Astrocyte (in vitro differentiated cells and primary cell): Measurements from ENCODE around the gene AFG1L. TPM values are rescaled to one million over a fixed set of nuclear protein-coding genes. Genes with fewer than 3 reads are reported as not detected.
"Not testable (repeated sequence)": the region's sequence is repeated elsewhere in the genome, so short reads cannot be mapped to it uniquely, and the experiment has no call there.

Experiments
- DNase-seq: peaks from one replicate; pipeline ENCODE4 v3.0.0-alpha.2; 2010; ENCODE audit warnings: low read depth
- FAIRE-seq: peaks from 2 replicates; lab custom pipeline; 2011; peaks lifted over from hg19 to GRCh38; lab: Jason Lieb, UNC
- H2AFZ ChIP-seq: 2 replicates; pipeline ENCODE4 v1.6.0; 2012; ENCODE audit warnings: low read depth, low read length, inconsistent platforms
- H3K27ac ChIP-seq: 2 replicates; pipeline ENCODE4 v1.5.1; 2011; ENCODE audit warnings: low read depth, low read length, inconsistent platforms
- H3K27me3 ChIP-seq: 2 replicates; pipeline ENCODE4 v1.6.0; 2011; ENCODE audit warnings: low read length, inconsistent platforms; ENCODE audit not compliant: insufficient read depth
- H3K36me3 ChIP-seq: 2 replicates; pipeline ENCODE4 v1.5.1; 2011; ENCODE audit warnings: low read length, inconsistent platforms; ENCODE audit not compliant: insufficient read depth
- H3K4me1 ChIP-seq: 2 replicates; pipeline ENCODE4 v1.5.1; 2011; ENCODE audit warnings: low read length, inconsistent platforms; ENCODE audit not compliant: insufficient read depth
- H3K4me2 ChIP-seq: 2 replicates; pipeline ENCODE4 v1.6.0; 2012; ENCODE audit warnings: low read length, inconsistent platforms
- H3K4me3 ChIP-seq: 2 replicates; pipeline ENCODE4 v1.5.1; 2011; ENCODE audit warnings: low read depth, mild to moderate bottlenecking, low read length, inconsistent platforms; ENCODE audit not compliant: insufficient read depth
- H3K79me2 ChIP-seq: 2 replicates; pipeline ENCODE4 v1.6.0; 2012; ENCODE audit warnings: mild to moderate bottlenecking, low read length, inconsistent platforms; ENCODE audit not compliant: insufficient read depth
- H3K9ac ChIP-seq: 2 replicates; pipeline ENCODE4 v1.6.0; 2012; ENCODE audit warnings: mild to moderate bottlenecking, low read length, inconsistent platforms
- H3K9me3 ChIP-seq: 2 replicates; pipeline ENCODE4 v1.5.1; 2012; ENCODE audit warnings: low read depth, mild to moderate bottlenecking, low read length, inconsistent platforms; ENCODE audit not compliant: insufficient read depth
- H4K20me1 ChIP-seq: 2 replicates; pipeline ENCODE4 v1.6.0; 2012; ENCODE audit warnings: low read length, inconsistent platforms; ENCODE audit not compliant: insufficient read depth
- H3K27ac Mint-ChIP-seq: one replicate; pipeline ENCODE4 v1.8.0; 2021; ENCODE audit warnings: mild to moderate bottlenecking, mixed read lengths; ENCODE audit not compliant: unreplicated experiment
- H3K27me3 Mint-ChIP-seq: one replicate; pipeline ENCODE4 v1.8.0; 2021; ENCODE audit warnings: low read depth, mixed read lengths; ENCODE audit not compliant: unreplicated experiment
- H3K36me3 Mint-ChIP-seq: one replicate; pipeline ENCODE4 v1.8.0; 2021; ENCODE audit warnings: low read depth, mixed read lengths; ENCODE audit not compliant: unreplicated experiment
- H3K4me1 Mint-ChIP-seq: one replicate; pipeline ENCODE4 v1.8.0; 2021; ENCODE audit warnings: low read depth, mixed read lengths; ENCODE audit not compliant: unreplicated experiment
- H3K4me3 Mint-ChIP-seq: one replicate; pipeline ENCODE4 v1.8.0; 2021; ENCODE audit warnings: mild to moderate bottlenecking, moderate library complexity, mixed read lengths; ENCODE audit not compliant: unreplicated experiment
- H3K9me3 Mint-ChIP-seq: one replicate; pipeline ENCODE4 v1.8.0; 2021; ENCODE audit warnings: mild to moderate bottlenecking, mixed read lengths; ENCODE audit not compliant: unreplicated experiment
- EZH2 ChIP-seq: IDR thresholded peaks from 2 replicates; pipeline ENCODE4 v1.6.1; 2012; ENCODE audit warnings: mild to moderate bottlenecking, low read length, inconsistent platforms; ENCODE audit not compliant: insufficient read depth
- total RNA-seq: library from RNA; stranded (reverse); gene quantifications from 2 replicates; pipeline ENCODE4 v1.2.1, GENCODE V29; 2021
- TF ChIP-seq, protein P1 (sequence below): IDR thresholded peaks from 2 replicates; pipeline ENCODE4 v1.5.1; 2011; ENCODE audit warnings: low read depth, mild to moderate bottlenecking, inconsistent platforms, low read length, moderate library complexity; ENCODE audit not compliant: insufficient read depth

AFG1L gene
- total RNA-seq, 1 donor from 2014 or later: 7.9 TPM

DNA sequence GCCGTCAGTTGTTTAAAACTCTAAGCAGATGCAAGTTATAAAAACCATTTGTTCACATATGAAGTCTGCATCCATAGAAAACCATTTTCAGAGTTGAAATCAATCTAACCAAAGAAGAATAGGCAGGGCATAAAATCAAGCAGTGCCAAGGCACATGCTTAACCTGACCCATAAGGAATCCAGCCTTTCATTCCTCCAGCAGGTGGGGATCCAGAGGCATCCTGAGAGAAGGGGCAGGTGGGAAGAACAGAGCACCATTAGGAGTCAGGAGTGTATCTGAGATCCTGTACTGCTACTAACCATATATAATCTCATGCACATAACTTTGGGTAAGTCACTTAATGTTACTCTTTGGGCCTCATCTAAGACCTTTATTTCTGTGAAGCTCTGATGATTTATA lies 236.5 kb downstream of the AFG1L start:
- no peak for DNase-seq
- H3K4me2 ChIP-seq: no peak overlapping the region
- no peaks in the 10 kb centered on the region for H3K36me3 Mint-ChIP-seq

GRCh38 chr6:108535114-108535742 lies 240.4 kb downstream of the AFG1L start:
- TF ChIP-seq EZH2: no peak
- TF ChIP-seq, protein P1, sequence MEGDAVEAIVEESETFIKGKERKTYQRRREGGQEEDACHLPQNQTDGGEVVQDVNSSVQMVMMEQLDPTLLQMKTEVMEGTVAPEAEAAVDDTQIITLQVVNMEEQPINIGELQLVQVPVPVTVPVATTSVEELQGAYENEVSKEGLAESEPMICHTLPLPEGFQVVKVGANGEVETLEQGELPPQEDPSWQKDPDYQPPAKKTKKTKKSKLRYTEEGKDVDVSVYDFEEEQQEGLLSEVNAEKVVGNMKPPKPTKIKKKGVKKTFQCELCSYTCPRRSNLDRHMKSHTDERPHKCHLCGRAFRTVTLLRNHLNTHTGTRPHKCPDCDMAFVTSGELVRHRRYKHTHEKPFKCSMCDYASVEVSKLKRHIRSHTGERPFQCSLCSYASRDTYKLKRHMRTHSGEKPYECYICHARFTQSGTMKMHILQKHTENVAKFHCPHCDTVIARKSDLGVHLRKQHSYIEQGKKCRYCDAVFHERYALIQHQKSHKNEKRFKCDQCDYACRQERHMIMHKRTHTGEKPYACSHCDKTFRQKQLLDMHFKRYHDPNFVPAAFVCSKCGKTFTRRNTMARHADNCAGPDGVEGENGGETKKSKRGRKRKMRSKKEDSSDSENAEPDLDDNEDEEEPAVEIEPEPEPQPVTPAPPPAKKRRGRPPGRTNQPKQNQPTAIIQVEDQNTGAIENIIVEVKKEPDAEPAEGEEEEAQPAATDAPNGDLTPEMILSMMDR: no peak
- H3K36me3 Mint-ChIP-seq: no peaks in the 10 kb centered on the region
- no peaks in the 10 kb centered on the region for H3K4me1 Mint-ChIP-seq
- H3K27ac Mint-ChIP-seq: no peak overlapping the region
- FAIRE-seq (no peak), DNase-seq (no peak)
- H3K9me3 ChIP-seq: no peaks in the 10 kb centered on the region
- H3K4me2 ChIP-seq: no peak overlapping the region
- H3K27me3 Mint-ChIP-seq: peaks cover 19% of the 10 kb centered on the region
- H3K4me3 Mint-ChIP-seq: no peak overlapping the region
- no peaks in the 10 kb centered on the region for H3K79me2 ChIP-seq
- no peaks in the 10 kb centered on the region for H3K9me3 Mint-ChIP-seq
- H3K4me3 ChIP-seq: no peak overlapping the region
- H2AFZ ChIP-seq: no peak overlapping the region
- no peak overlapping the region for H3K9ac ChIP-seq
- no peak overlapping the region for H3K27ac ChIP-seq
- H4K20me1 ChIP-seq: no peaks in the 10 kb centered on the region
- no peaks in the 10 kb centered on the region for H3K4me1 ChIP-seq
- peaks cover 6% of the 10 kb centered on the region for H3K27me3 ChIP-seq
- H3K36me3 ChIP-seq: no peaks in the 10 kb centered on the region

More for the DNA sequence above, 236.5 kb downstream of the AFG1L start:
- H3K27ac Mint-ChIP-seq: no peak overlapping the region
- FAIRE-seq: no peak
- no peak overlapping the region for H3K9ac ChIP-seq
- H3K27ac ChIP-seq: no peak overlapping the region
- H3K9me3 Mint-ChIP-seq: no peaks in the 10 kb centered on the region
- no peaks in the 10 kb centered on the region for H4K20me1 ChIP-seq
- no peaks in the 10 kb centered on the region for H3K4me1 Mint-ChIP-seq
- H3K79me2 ChIP-seq: no peaks in the 10 kb centered on the region
- peaks cover 6% of the 10 kb centered on the region for H3K27me3 ChIP-seq
- H3K4me3 ChIP-seq: no peak overlapping the region
- TF ChIP-seq, protein P1: no peak
- no peak for TF ChIP-seq EZH2
- H3K27me3 Mint-ChIP-seq: peaks cover 19% of the 10 kb centered on the region
- H3K9me3 ChIP-seq: no peaks in the 10 kb centered on the region
- H2AFZ ChIP-seq: no peak overlapping the region
- no peak overlapping the region for H3K4me3 Mint-ChIP-seq
- H3K4me1 ChIP-seq: no peaks in the 10 kb centered on the region
- H3K36me3 ChIP-seq: no peaks in the 10 kb centered on the region

GRCh38 chr6:108535920-108536535 lies 241.2 kb downstream of the AFG1L start:
- H3K36me3 Mint-ChIP-seq, H3K27ac ChIP-seq, H3K4me2 ChIP-seq, H3K27me3 ChIP-seq, H3K4me1 ChIP-seq, H2AFZ ChIP-seq, H3K79me2 ChIP-seq, H3K4me3 Mint-ChIP-seq, H3K9ac ChIP-seq, DNase-seq, FAIRE-seq, H4K20me1 ChIP-seq, H3K9me3 Mint-ChIP-seq, H3K27ac Mint-ChIP-seq, H3K36me3 ChIP-seq, H3K9me3 ChIP-seq, H3K4me3 ChIP-seq, H3K4me1 Mint-ChIP-seq: not testable (repeated sequence)
- peaks cover 19% of the 10 kb centered on the region for H3K27me3 Mint-ChIP-seq
